IPS-NIHi7 (cell line): ENCODE results near the gene SGO2.
"Not testable (repeated sequence)": the region's sequence is repeated elsewhere in the genome, so short reads cannot be mapped to it uniquely, and the experiment has no call there.

Experiments used
- DNase-seq: peaks from one replicate; pipeline ENCODE4 v3.0.0; 2012; ENCODE audit warnings: mixed read lengths; ENCODE audit errors: extremely low spot score

SGO2 gene

DNA sequence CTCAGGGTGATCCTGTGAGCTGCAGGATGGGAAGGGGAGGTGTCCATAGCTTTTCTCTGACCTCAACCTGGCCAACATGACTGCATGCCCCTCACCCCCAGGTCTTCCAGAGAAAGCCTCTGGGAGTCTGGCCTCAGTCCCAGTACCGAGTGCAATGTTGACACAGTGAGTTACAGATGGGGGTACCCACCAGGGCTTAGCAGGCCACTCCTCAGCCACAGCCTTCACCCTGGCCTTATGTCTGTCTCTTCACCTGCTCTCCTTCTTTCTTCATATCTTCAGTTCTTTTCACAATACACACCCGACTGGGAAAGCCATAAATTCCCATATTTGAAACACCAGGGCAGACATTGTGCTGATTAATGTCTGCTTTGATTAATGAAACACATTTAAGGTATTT lies 93.3 kb downstream of the SGO2 start:
- no peak for DNase-seq

DNA sequence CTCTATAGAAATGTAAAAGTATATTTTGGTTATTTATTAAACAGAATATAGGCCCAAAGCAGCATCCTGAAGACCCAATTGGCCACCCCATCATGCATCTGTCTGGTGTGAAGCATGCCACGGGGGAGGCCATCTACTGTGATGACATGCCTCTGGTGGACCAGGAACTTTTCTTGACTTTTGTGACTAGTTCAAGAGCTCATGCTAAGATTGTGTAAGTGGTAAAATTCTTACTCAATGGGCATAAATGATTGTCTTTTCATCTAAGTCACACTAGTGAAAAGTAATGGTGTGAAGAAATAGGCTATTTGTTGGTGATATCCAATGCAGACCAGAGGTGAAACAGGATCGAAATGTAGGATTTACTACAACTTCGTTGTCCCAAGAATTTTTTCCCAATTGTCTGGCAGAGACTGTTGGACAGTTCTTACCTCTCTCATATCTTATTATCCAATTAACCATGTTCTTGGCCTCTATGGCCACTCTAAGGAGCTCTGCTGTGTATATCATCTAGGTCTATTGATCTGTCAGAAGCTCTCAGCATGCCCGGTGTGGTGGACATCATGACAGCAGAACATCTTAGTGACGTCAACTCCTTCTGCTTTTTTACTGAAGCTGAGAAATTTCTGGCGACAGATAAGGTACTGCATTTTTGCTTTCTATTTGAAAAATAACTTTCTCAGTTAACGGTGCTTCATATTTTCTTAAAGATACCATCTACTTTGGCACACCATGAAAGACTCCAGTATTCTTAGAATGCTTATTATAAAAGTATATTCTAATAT lies 94.8 kb downstream of the SGO2 start:
- no peak for DNase-seq

DNA sequence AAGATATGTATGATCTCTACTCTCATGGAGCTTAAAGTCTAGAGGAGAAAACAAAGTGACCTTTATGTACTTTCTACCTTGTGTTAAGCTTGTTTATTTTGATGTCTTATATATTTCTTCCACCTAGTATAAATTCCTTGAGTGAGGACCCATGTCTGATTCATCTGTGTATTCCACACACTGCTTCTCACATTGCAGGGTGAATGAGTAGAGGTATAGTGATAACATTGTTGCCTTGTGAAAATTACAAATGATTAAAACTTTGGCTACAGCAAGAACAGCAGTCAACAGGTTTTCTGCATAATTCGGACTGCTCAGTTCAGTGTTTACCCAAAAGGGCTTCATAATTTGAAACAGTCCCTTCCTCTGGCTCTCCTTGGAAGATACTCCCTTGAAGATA lies 96.1 kb downstream of the SGO2 start:
- DNase-seq = no peak

DNA sequence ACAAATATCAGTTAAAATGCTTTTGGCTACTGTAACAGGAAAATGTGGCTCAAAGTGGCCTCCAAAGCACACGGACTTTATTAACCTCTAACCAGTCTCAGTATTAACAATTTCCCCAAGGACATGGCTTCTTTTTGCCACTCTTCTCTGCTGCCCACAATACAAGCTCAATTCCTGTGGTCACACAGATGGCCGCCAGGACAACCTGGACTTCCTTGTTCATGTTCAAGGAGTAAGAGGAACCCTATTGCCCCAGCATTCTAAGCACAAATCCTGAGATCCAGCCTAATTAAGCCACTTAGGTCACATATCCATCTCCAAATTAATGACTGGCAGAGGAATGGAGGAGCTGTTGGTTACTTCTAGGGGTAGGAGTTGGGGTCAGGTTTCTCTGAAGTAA lies 98.0 kb downstream of the SGO2 start:
- DNase-seq = no peak

DNA sequence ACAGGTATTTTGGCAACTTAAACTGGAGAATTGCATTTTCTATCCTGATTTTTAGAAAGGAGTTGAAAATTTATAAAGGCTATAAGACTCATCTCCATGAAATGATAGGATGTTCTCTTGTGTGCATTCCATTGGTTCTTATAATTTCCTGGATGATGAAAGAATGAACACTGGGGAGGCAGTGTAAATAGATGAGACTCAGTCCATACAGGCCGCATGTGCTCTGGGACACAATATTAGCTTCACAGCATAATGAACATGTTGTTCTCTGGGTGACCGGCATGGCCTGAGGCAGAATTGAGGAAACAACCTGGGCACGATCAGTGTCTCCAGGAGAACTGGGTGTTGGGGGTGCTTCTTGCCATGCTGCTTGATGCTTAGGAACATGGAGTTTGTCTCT lies 98.7 kb downstream of the SGO2 start:
- DNase-seq = no peak

DNA sequence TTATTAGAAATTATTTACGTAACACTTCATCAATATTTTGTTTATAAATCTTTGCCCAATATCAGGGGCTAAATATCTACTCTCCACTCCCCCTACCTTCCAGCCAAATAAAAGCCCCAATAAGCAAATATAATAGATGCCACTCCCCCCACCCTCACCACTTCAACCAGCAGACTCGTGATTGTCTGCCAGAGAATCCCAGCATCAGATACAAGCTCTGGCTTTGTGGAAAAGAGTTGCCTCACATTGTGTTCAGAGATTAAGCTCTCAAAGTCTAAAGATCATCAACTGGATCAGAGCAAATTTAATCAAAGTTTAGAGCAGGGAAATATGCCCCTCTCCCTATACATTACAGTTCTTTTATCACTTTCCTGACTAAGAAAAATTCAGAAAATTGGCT lies 99.3 kb downstream of the SGO2 start:
- no peak for DNase-seq

DNA sequence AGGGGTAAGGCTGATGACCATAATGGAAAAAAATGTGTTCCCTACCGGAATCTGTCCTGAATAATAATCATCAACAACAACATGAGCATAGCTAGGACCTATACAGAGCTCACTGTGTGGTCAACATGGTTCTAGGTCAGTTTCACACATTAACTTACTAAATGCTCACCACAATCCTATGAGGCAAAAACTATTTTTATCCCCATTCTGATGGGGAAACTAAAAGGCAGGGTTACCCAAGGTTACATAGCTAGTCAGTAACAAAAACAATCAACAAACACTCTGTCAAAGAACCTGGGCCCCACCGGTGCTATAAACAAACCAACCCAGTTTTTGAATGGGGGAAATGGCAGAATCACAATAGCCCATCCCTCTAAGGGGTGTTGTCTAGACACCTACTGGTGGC lies 100.0 kb downstream of the SGO2 start:
- DNase-seq = no peak

DNA sequence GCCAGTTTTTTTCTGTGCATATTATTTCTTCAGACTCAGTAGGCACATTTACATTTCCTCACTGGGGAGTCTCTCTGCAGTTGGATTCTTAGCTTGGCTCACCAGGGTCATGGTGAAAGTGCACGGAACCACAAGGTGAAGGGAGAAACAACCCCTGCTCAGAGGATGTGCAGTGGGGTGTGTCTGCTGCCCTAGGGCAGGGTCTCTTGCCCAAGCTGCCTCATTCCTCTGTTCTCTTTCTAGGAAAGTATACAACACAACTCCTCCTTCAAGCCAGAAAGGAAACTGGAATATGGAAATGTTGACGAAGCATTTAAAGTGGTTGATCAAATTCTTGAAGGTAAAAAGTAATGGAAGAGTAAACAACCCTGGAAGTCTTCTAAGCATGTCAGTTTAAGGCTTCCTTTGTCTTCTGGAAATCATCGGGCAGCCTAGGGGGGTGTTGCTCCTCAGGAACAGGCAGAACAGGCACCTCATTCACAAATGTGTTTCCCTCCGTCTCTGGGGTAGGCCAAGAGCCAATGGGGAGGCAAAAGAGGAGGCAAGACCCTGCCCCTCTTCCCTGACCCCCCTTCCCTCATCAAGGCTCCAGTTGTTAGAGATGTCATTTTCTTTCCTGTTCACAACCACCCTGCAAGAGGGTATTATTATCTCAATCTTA lies 101.2 kb downstream of the SGO2 start:
- DNase-seq = no peak

DNA sequence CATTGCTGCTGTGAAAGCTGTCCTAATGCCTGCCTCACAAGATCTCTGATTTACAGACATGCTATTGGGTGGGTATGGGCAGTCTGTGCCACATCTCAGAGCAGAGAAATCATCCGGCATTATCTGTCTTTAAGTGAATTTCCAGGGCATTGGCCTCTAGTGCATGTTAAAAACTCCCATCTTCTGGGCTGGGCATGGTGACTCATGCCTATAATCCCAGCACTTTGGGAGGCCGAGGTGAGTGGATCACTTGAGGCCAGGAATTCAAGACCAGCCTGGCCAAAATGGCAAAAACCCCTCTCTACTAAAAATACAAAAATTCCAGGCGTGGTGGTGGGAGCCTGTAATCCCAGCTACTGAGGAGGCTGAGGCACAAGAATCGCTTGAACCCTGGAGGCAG lies 102.5 kb downstream of the SGO2 start:
- not testable (repeated sequence) for DNase-seq

DNA sequence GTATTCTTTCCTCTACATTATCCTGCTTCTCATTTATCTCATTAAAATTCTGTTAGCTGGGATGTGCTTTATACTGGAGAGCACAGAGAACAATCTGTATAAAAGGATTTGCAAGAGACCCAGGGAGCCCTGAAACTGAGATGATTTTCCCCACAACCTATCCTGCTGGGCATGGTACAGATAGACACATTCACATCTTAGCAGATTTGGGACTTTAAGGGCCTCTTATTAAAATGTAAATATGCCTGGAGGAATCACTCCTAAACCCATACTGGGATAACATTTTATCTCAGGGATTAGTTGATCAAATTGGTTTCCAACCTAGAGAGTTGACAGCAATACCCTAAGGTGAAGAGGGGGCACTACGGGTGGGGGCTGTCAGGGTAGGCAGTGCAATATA lies 105.3 kb downstream of the SGO2 start:
- DNase-seq = no peak
